K562 (cell line): Measurements from ENCODE around the gene OCA2. TPM values are rescaled to one million over a fixed set of nuclear protein-coding genes. Genes with fewer than 3 reads are reported as not detected.

Source experiments
- CBX5 ChIP-seq: IDR thresholded peaks from 2 replicates; pipeline ENCODE4 v1.6.1; 2014; ENCODE audit warnings: low read depth, borderline replicate concordance
- ELF1 ChIP-seq: fragments of 200-800 bp; sonication (Bioruptor generic); IDR thresholded peaks from 2 replicates; pipeline ENCODE4 v1.6.1; 2016; ENCODE audit warnings: missing genetic modification characterization, missing compliant biosample characterization
- MTA2 ChIP-seq: fragments of 450-650 bp; IDR thresholded peaks from 2 replicates; pipeline ENCODE4 v1.6.1; 2016; ENCODE audit warnings: low read depth
- POLR2AphosphoS5 ChIP-seq: IDR thresholded peaks from 2 replicates; pipeline ENCODE4 v1.6.1; 2011; ENCODE audit warnings: mild to moderate bottlenecking, low read depth, low read length, moderate library complexity; ENCODE audit not compliant: control insufficient read depth, insufficient read depth
- PTRF ChIP-seq: fragments of 450-650 bp; IDR thresholded peaks from 2 replicates; pipeline ENCODE4 v1.6.1; 2016; ENCODE audit warnings: mild to moderate bottlenecking, missing genetic modification characterization, missing compliant biosample characterization
- ZBTB1 ChIP-seq: sonication (generic); formaldehyde crosslinking; IDR thresholded peaks from 2 replicates; pipeline ENCODE4 v1.8.1; 2023; ENCODE audit warnings: missing genetic modification reagents, low read depth, mild to moderate bottlenecking, borderline replicate concordance
- ZBTB40 ChIP-seq, 2 experiments: fragments of 450-650 bp in 1 of 2; sonication (generic) in 1 of 2; formaldehyde crosslinking in 1 of 2; IDR thresholded peaks; 2 replicates each; pipeline versions ENCODE4 v1.7.1 to v1.9.0; 2016 to 2022; ENCODE audit warnings: inconsistent platforms in 1 of 2, mild to moderate bottlenecking in 1 of 2, missing genetic modification reagents in 1 of 2
- ZNF143 ChIP-seq: sonication (generic); formaldehyde crosslinking; IDR thresholded peaks from 2 replicates; pipeline ENCODE4 v1.9.0; 2022; ENCODE audit warnings: mild to moderate bottlenecking, missing genetic modification reagents
- ZNF224 ChIP-seq: sonication (generic); formaldehyde crosslinking; IDR thresholded peaks from 2 replicates; pipeline ENCODE4 v1.8.0; 2022; ENCODE audit warnings: mild to moderate bottlenecking, missing genetic modification reagents
- ZNF41 ChIP-seq: fragments of 250-450 bp; sonication (Bioruptor Pico); conservative IDR thresholded peaks from 2 replicates; pipeline ENCODE4 v1.4.0; 2020; ENCODE audit warnings: mild to moderate bottlenecking
- polyA plus RNA-seq, 8 experiments: library from polyadenylated mRNA; depleted of rRNA in 4 of 8; stranded (reverse) in 5 of 8; unstranded in 3 of 8; fragments of >200 nt; fragmentation: Nextera tagmentation in 2 of 8; fragmentation: Illumina TruSeq in 1 of 8; extraction: Ambion mirVana in 2 of 8; extraction: Trizol in 1 of 8; gene quantifications; 2 replicates each; pipeline versions ENCODE4 v1.2.1 to v1.2.3, GENCODE V29; 2011 to 2014; ENCODE audit warnings: inconsistent platforms in 1 of 8, missing spikeins in 1 of 8
- total RNA-seq, 7 experiments: library from RNA; depleted of rRNA in 6 of 7; stranded (reverse); fragments of >200 nt in 6 of 7; fragmentation: Illumina TruSeq in 2 of 7; extraction: Trizol in 2 of 7; gene quantifications; 2 replicates each; pipeline versions ENCODE4 v1.2.1 to v1.2.3, GENCODE V29; 2011 to 2021; ENCODE audit warnings: low replicate concordance in 1 of 7
- TF ChIP-seq, protein P1 (sequence below): sonication (generic); formaldehyde crosslinking; IDR thresholded peaks from 2 replicates; pipeline ENCODE4 v1.8.0; 2022; ENCODE audit warnings: missing genetic modification reagents, mild to moderate bottlenecking, borderline replicate concordance
- TF ChIP-seq, protein P2 (sequence below), 2 experiments: fragments of 450-650 bp; IDR thresholded peaks; 2 replicates each; pipeline ENCODE4 v1.6.1; 2018; ENCODE audit warnings: mild to moderate bottlenecking in 2 of 2, low read depth in 1 of 2; ENCODE audit not compliant: partially characterized antibody in 2 of 2

The OCA2 gene
- total and polyA plus RNA-seq, 9 of the 15 experiments (the other 6 are each of a cell fraction or from before 2014, with no cell fraction given), result 0.07 to 0.59 (median 0.17) TPM; not detected in 1

- TF ChIP-seq, protein P1, sequence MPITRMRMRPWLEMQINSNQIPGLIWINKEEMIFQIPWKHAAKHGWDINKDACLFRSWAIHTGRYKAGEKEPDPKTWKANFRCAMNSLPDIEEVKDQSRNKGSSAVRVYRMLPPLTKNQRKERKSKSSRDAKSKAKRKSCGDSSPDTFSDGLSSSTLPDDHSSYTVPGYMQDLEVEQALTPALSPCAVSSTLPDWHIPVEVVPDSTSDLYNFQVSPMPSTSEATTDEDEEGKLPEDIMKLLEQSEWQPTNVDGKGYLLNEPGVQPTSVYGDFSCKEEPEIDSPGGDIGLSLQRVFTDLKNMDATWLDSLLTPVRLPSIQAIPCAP (CRISPR knock-in tag), result no peak
- TF ChIP-seq ELF1 (peak; percentile 67), ZNF224 (no peak), ZBTB1 (CRISPR knock-in tag) (no peak), CBX5 (no peak), MTA2 (no peak), ZNF41 (no peak), POLR2AphosphoS5 (no peak), PTRF (tag) (no peak), ZNF143 (CRISPR knock-in tag) (peak; percentile 62), ZBTB40 (IDR thresholded peaks at IDR 0.05) (peak; percentile 29; the same call in 1 of the 2 replicates), ZBTB40 (CRISPR knock-in tag; IDR thresholded peaks at IDR 0.05) (no peak)
- TF ChIP-seq, protein P2, sequence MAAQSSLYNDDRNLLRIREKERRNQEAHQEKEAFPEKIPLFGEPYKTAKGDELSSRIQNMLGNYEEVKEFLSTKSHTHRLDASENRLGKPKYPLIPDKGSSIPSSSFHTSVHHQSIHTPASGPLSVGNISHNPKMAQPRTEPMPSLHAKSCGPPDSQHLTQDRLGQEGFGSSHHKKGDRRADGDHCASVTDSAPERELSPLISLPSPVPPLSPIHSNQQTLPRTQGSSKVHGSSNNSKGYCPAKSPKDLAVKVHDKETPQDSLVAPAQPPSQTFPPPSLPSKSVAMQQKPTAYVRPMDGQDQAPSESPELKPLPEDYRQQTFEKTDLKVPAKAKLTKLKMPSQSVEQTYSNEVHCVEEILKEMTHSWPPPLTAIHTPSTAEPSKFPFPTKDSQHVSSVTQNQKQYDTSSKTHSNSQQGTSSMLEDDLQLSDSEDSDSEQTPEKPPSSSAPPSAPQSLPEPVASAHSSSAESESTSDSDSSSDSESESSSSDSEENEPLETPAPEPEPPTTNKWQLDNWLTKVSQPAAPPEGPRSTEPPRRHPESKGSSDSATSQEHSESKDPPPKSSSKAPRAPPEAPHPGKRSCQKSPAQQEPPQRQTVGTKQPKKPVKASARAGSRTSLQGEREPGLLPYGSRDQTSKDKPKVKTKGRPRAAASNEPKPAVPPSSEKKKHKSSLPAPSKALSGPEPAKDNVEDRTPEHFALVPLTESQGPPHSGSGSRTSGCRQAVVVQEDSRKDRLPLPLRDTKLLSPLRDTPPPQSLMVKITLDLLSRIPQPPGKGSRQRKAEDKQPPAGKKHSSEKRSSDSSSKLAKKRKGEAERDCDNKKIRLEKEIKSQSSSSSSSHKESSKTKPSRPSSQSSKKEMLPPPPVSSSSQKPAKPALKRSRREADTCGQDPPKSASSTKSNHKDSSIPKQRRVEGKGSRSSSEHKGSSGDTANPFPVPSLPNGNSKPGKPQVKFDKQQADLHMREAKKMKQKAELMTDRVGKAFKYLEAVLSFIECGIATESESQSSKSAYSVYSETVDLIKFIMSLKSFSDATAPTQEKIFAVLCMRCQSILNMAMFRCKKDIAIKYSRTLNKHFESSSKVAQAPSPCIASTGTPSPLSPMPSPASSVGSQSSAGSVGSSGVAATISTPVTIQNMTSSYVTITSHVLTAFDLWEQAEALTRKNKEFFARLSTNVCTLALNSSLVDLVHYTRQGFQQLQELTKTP (IDR thresholded peaks at IDR 0.05; ENCODE audit: low read depth in 1 of 2, partially characterized antibody in 2 of 2), result peak in 1 of 2 experiments; percentile 92
Observed at GRCh38 chr15:27970661-27971392, 128.3 kb downstream of the OCA2 start (continued).
